ENCODE data around the gene CAPZA1. TPM values are rescaled to one million over a fixed set of nuclear protein-coding genes. Genes with fewer than 3 reads are reported as not detected.

The CAPZA1 gene
- total and polyA plus RNA-seq, 2 of the 8 experiments (the other 6 are each of a cell fraction or from before 2014, with no cell fraction given) = 48.9 to 107 TPM

DNA sequence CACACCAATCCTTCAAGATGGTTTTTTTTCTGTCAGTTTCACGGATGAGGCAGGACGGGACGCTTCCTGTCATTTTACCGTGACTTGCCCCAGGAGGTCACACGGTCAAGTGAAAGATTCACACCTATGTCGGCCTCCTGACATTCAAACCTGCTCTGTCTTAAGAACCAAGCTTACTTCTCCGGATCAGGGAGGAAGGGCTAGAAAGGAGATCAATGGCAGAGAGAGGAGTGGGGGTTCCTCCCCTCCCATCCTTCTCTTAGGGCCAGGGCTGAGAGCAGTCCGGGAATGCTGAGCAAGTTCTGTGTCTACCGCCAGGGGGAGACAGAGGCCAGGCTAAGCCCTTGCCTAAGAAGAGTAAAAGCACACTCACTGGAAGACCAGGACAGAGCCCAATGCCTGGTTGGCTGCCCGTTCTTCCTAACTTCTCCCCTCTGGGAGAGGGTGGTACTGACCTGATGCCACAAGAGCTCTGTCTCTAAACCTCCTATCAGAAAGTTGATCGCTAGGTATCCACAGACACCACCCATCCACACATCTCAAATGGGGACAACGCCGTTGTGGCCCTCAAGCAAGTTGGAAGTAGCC, 96.6 kb downstream of the CAPZA1 start:
- no peak overlapping the region for H4K8ac ChIP-seq (ENCODE audit: extremely low read depth, insufficient read depth, low read length)
- no peaks in the 10 kb centered on the region for H3K79me2 ChIP-seq (ENCODE audit: control insufficient read depth in 1 of 2, insufficient read depth in 2 of 2, low read length in 2 of 2)
- no peak overlapping the region for H2BK120ac ChIP-seq (replicated peaks; ENCODE audit: low read depth, low read length)
- FAIRE-seq (peak; percentile 96), DNase-seq (ENCODE audit: low read depth in 1 of 2, low spot score in 2 of 2) (peak; percentile 88 to 94)
- H3K56ac ChIP-seq (replicated peaks; ENCODE audit: insufficient read length, low read depth, low read length) = no peak overlapping the region
- H3K14ac ChIP-seq (ENCODE audit: insufficient read length) = no peak overlapping the region
- H3K4me3 ChIP-seq (ENCODE audit: extremely low read depth in 1 of 4, insufficient read depth in 2 of 4, low read depth in 3 of 4, low read length in 4 of 4) = peak overlapping the region; percentile 57 to 81 (median 73); a peak in 7 of 8 replicates
- H4K91ac ChIP-seq (replicated peaks; ENCODE audit: insufficient read length, low read length) = peak overlapping the region; percentile 60
- H3K18ac ChIP-seq (ENCODE audit: extremely low read depth, low read length) = peak overlapping the region; percentile 29; the same call in 1 of the 2 replicates
- no peak overlapping the region for H2BK5ac ChIP-seq (ENCODE audit: low read depth, low read length)
- H3K9me3 ChIP-seq (ENCODE audit: insufficient read depth in 2 of 2, low read depth in 1 of 2, low read length in 1 of 2) = no peaks in the 10 kb centered on the region
- POLR2A ChIA-PET (ENCODE audit: partially characterized antibody) = interaction anchor here (0.6 to 4.3 kb wide), 11 partner anchors 9 to 356 kb away, joined by 3 to 32 read pairs (median 3); partner anchors contain the start of genes LRIG2, MOV10 and SLC16A1
- no peaks in the 10 kb centered on the region for H3K79me1 ChIP-seq (ENCODE audit: low read depth, low read length)
- no peak overlapping the region for H2AK5ac ChIP-seq (ENCODE audit: low read depth, low read length)
- peak overlapping the region; percentile 92 for H2BK20ac ChIP-seq (ENCODE audit: low read length)
- H3K27me3 ChIP-seq (replicated peaks in 1 of 4; ENCODE audit: control insufficient read depth in 3 of 4, extremely low read depth in 1 of 4, insufficient read depth in 3 of 4, low read length in 3 of 4) = peaks cover 0 to 29% (median 16%) of the 10 kb centered on the region in 4 experiments; a peak in 5 of 7 replicates
- no peak overlapping the region for H3K23ac ChIP-seq (ENCODE audit: insufficient read length)
- H3K36me3 ChIP-seq (ENCODE audit: control insufficient read depth in 2 of 4, insufficient read depth in 4 of 4, low read length in 3 of 4) = no peaks in the 10 kb centered on the region; a peak in 1 of 8 replicates
- H3K23me2 ChIP-seq (ENCODE audit: low read depth, low read length) = peaks cover 14% of the 10 kb centered on the region
- H3K9ac ChIP-seq (replicated peaks in 1 of 4; ENCODE audit: extremely low read depth in 1 of 4, low read depth in 3 of 4, low read length in 3 of 4) = no peak overlapping the region
- peak overlapping the region; percentile 20; the same call in 1 of the 2 replicates for H2BK12ac ChIP-seq (ENCODE audit: low read depth, low read length)
- WGBS, 2 experiments (ENCODE audit: extremely low coverage in 1 of 2, insufficient coverage in 1 of 2, insufficient read length in 1 of 2, insufficient replicate concordance in 2 of 2, low coverage in 1 of 2, low lambda C conversion rate in 2 of 2, missing lambda C conversion rate in 1 of 2) = 20% methylated on average over 13 of the region's 13 CpGs; no CpG with 5 or more reads in 1 of the 2 experiments
- H3K27ac ChIP-seq (ENCODE audit: low read depth, low read length) = no peak overlapping the region
- no peak overlapping the region for H2AFZ ChIP-seq (ENCODE audit: low read length)
- no peak overlapping the region for H4K5ac ChIP-seq (ENCODE audit: insufficient read length, low read depth, low read length)
- peaks cover 0 to 20% (median 13%) of the 10 kb centered on the region in 4 experiments; a peak in 6 of 7 replicates for H3K4me1 ChIP-seq (replicated peaks in 1 of 4; ENCODE audit: control insufficient read depth in 3 of 4, insufficient read depth in 4 of 4, low read length in 3 of 4)
- 0 out of 2 replicates have a peak overlapping the region, but pooled peaks have one; percentile 20 for H2BK15ac ChIP-seq (ENCODE audit: low read length)
- H4K20me1 ChIP-seq (replicated peaks in 1 of 2; ENCODE audit: control insufficient read depth in 1 of 2, insufficient read depth in 2 of 2, low read length in 2 of 2) = peaks cover 0 to 7% of the 10 kb centered on the region in 2 experiments
- peak overlapping the region; percentile 75 to 95 for H3K4me2 ChIP-seq (ENCODE audit: insufficient read depth in 1 of 2, low read depth in 2 of 2, low read length in 2 of 2)
- CTCF ChIA-PET (ENCODE audit: partially characterized antibody) = interaction anchor here (0.6 to 14.2 kb wide), 62 partner anchors 8 to 1566 kb away, joined by 3 to 547 read pairs (median 5); partner anchors contain the start of gene LRIG2
- no peak overlapping the region for H3K4ac ChIP-seq (replicated peaks; ENCODE audit: insufficient read length, low read depth, low read length)
- no peak for TF ChIP-seq SP2 (IDR thresholded peaks at IDR 0.05; ENCODE audit: low read length)
- peak; percentile 39; the same call in 1 of the 2 replicates for TF ChIP-seq BRCA1 (IDR thresholded peaks at IDR 0.05; ENCODE audit: low read depth, low read length)
- peak; percentile 100 for TF ChIP-seq RAD21 (IDR thresholded peaks at IDR 0.05 in 1 of 2, conservative IDR thresholded peaks at IDR 0.05 in 1 of 2; ENCODE audit: low read depth in 2 of 2, low read length in 2 of 2)
- no peak for TF ChIP-seq GABPA (IDR thresholded peaks at IDR 0.05; ENCODE audit: borderline replicate concordance, insufficient read depth, low read length)
- 0 out of 2 replicates have a peak, but pooled peaks have one; percentile 21 for TF ChIP-seq CREB1 (IDR thresholded peaks at IDR 0.05)
- TF ChIP-seq YY1 (IDR thresholded peaks at IDR 0.05; ENCODE audit: low read depth, low read length) = 0 out of 2 replicates have a peak, but pooled peaks have one; percentile 38
- TF ChIP-seq, protein P1, sequence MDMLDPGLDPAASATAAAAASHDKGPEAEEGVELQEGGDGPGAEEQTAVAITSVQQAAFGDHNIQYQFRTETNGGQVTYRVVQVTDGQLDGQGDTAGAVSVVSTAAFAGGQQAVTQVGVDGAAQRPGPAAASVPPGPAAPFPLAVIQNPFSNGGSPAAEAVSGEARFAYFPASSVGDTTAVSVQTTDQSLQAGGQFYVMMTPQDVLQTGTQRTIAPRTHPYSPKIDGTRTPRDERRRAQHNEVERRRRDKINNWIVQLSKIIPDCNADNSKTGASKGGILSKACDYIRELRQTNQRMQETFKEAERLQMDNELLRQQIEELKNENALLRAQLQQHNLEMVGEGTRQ (IDR thresholded peaks at IDR 0.05; ENCODE audit: low read length) = no peak
- TF ChIP-seq RXRA (IDR thresholded peaks at IDR 0.05; ENCODE audit: insufficient read depth, low read depth, low read length) = no peak
- no peak for TF ChIP-seq ZNF274 (IDR thresholded peaks at IDR 0.05; ENCODE audit: borderline replicate concordance, extremely low read depth, low read length)
- no peak; a peak in 1 of 4 replicates for TF ChIP-seq SIN3A (conservative IDR thresholded peaks at IDR 0.05 in 1 of 2, IDR thresholded peaks at IDR 0.05 in 1 of 2; ENCODE audit: low read depth in 1 of 2, low read length in 2 of 2)
